Testis (tissue), 2 donors: ENCODE measurements around the gene GSG1L.

ENCODE experiments used
- POLR2A ChIP-seq: fragments of 450-650 bp; IDR thresholded peaks from one replicate; pipeline ENCODE4 v1.6.1; 2017; ENCODE audit warnings: antibody characterized with exemption, mild to moderate bottlenecking, moderate library complexity
- TF ChIP-seq, protein P1 (sequence below), 3 experiments: fragments of 450-650 bp in 2 of 3; fragments of 200-600 bp in 1 of 3; sonication (generic) in 1 of 3; IDR thresholded peaks; one replicate each; pipeline ENCODE4 v1.5.1; 2016 to 2019; ENCODE audit warnings: antibody characterized with exemption in 3 of 3, mild to moderate bottlenecking in 2 of 3, moderate library complexity in 1 of 3

DNA sequence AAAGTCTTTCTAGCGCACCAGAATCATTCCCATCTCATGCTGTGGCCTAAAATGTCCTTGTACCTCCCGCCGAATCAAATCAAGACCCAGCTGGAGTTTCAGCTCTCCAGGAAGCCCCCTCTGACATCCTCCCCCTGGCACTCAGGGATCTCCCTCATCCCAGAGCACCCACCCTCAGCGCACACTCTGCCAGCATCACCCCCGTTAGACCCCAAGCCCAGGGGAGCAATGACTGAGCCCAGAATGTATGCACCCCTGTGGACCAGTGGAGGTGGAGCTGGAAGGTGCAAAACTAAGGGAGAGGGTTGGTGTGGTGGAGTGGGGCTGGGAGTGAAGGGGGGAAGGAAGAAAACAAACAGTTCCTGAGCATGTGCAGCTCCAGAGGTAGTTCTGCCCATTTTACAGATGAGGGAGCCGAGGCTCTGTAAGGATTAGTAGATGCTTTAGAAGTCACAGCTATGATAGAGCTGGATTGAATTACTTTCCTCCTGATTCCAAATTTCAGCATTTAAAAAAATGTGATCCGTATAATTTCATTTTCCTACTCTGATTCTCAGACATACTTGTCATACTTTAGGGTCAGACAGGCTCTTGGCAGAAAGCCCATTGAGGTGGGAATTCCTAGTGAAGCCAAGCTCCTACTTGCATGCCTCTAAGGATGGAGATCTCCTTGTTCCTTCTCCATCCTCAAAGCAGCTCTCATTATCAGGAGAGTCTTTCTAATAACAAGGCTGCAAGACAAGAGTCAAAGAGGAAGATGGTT is 270.8 kb downstream of the GSG1L start:
- TF ChIP-seq, protein P1, sequence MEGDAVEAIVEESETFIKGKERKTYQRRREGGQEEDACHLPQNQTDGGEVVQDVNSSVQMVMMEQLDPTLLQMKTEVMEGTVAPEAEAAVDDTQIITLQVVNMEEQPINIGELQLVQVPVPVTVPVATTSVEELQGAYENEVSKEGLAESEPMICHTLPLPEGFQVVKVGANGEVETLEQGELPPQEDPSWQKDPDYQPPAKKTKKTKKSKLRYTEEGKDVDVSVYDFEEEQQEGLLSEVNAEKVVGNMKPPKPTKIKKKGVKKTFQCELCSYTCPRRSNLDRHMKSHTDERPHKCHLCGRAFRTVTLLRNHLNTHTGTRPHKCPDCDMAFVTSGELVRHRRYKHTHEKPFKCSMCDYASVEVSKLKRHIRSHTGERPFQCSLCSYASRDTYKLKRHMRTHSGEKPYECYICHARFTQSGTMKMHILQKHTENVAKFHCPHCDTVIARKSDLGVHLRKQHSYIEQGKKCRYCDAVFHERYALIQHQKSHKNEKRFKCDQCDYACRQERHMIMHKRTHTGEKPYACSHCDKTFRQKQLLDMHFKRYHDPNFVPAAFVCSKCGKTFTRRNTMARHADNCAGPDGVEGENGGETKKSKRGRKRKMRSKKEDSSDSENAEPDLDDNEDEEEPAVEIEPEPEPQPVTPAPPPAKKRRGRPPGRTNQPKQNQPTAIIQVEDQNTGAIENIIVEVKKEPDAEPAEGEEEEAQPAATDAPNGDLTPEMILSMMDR (IDR thresholded peaks at IDR 0.05) = no peak
- no peak for TF ChIP-seq POLR2A
